GM23248 (cell line): ENCODE measurements around the gene PRCC. TPM values are rescaled to one million over a fixed set of nuclear protein-coding genes. Genes with fewer than 3 reads are reported as not detected.

Source experiments
- DNase-seq: peaks from one replicate; pipeline ENCODE4 v3.0.0-alpha.2; 2015
- H2AFZ ChIP-seq: fragments of 200-600 bp; sonication (generic); 2 replicates; pipeline ENCODE4 v1.6.1; 2016; ENCODE audit warnings: antibody characterized with exemption
- H3F3A ChIP-seq: fragments of 200-600 bp; sonication (generic); 2 replicates; pipeline ENCODE4 v1.6.1; 2016; ENCODE audit warnings: mild to moderate bottlenecking, antibody characterized with exemption, mixed run types; ENCODE audit not compliant: insufficient read depth
- H3K27ac ChIP-seq: fragments of 200-600 bp; sonication (generic); 2 replicates; pipeline ENCODE4 v1.5.1; 2016; ENCODE audit warnings: mild to moderate bottlenecking
- H3K27me3 ChIP-seq: fragments of 200-600 bp; sonication (generic); replicated peaks from 2 replicates; pipeline ENCODE4 v1.6.1; 2016; ENCODE audit warnings: mild to moderate bottlenecking; ENCODE audit not compliant: insufficient read depth
- H3K36me3 ChIP-seq: fragments of 200-600 bp; sonication (generic); 2 replicates; pipeline ENCODE4 v1.6.1; 2016; ENCODE audit warnings: low read depth, mild to moderate bottlenecking
- H3K4me1 ChIP-seq: fragments of 200-600 bp; sonication (generic); 2 replicates; pipeline ENCODE4 v1.6.1; 2016; ENCODE audit warnings: mild to moderate bottlenecking; ENCODE audit not compliant: insufficient read depth
- H3K4me2 ChIP-seq: fragments of 200-600 bp; sonication (generic); one replicate; pipeline ENCODE4 v1.6.1; 2016; ENCODE audit warnings: mild to moderate bottlenecking; ENCODE audit not compliant: unreplicated experiment
- H3K4me3 ChIP-seq: fragments of 200-600 bp; sonication (generic); 2 replicates; pipeline ENCODE4 v1.5.1; 2016; ENCODE audit warnings: mild to moderate bottlenecking
- H3K79me2 ChIP-seq: fragments of 200-600 bp; sonication (generic); 2 replicates; pipeline ENCODE4 v1.6.1; 2016; ENCODE audit warnings: mild to moderate bottlenecking; ENCODE audit not compliant: insufficient read depth
- H3K9ac ChIP-seq: fragments of 200-600 bp; sonication (generic); 2 replicates; pipeline ENCODE4 v1.6.1; 2016; ENCODE audit warnings: mild to moderate bottlenecking
- H3K9me2 ChIP-seq: fragments of 200-600 bp; sonication (generic); 2 replicates; pipeline ENCODE4 v1.6.1; 2016; ENCODE audit warnings: mixed run types, mild to moderate bottlenecking, moderate library complexity; ENCODE audit not compliant: insufficient read depth
- H3K9me3 ChIP-seq: fragments of 200-600 bp; sonication (generic); one replicate; pipeline ENCODE4 v1.6.1; 2017; ENCODE audit warnings: low read depth
- H4K20me1 ChIP-seq: fragments of 200-600 bp; sonication (generic); 2 replicates; pipeline ENCODE4 v1.6.0; 2016; ENCODE audit not compliant: insufficient read depth
- EZH2 ChIP-seq: fragments of 200-600 bp; sonication (generic); IDR thresholded peaks from 2 replicates; pipeline ENCODE4 v1.6.1; 2018; ENCODE audit warnings: antibody characterized with exemption, mild to moderate bottlenecking; ENCODE audit not compliant: insufficient read depth, poor library complexity, severe bottlenecking
- EZH2phosphoT487 ChIP-seq: fragments of 200-600 bp; sonication (generic); IDR thresholded peaks from 2 replicates; pipeline ENCODE4 v1.6.1; 2018; ENCODE audit warnings: antibody characterized with exemption, moderate library complexity, mild to moderate bottlenecking, low read depth; ENCODE audit not compliant: insufficient read depth
- WGBS, 2 experiments: methylation state at CpG; one replicate each; pipeline ENCODE4 v1.1.6; 2015 to 2017; ENCODE audit warnings: low lambda C conversion rate in 2 of 2, low coverage in 1 of 2; ENCODE audit errors: missing lambda C conversion rate in 2 of 2; 5-methylcytosine and 5-hydroxymethylcytosine counted together
- in situ Hi-C: fragments of 300-500 bp; cut with MboI; formaldehyde crosslinking; loops from 2 replicates; pipeline ENCODE4 v1.15.0; 2020
- polyA plus RNA-seq: library from polyadenylated mRNA; unstranded; fragments of >200 nt; fragmentation: Nextera tagmentation; extraction: Ambion mirVana; gene quantifications from 2 replicates; pipeline ENCODE4 v1.2.1, GENCODE V29; 2016
- total RNA-seq: library from RNA; depleted of rRNA; stranded (reverse); fragments of >200 nt; shearing (Covaris generic); gene quantifications from 2 replicates; pipeline ENCODE4 v1.2.3, GENCODE V29; 2014

PRCC gene
- total and polyA plus RNA-seq, 2 experiments from 2014 or later = 32.4 to 57.0 TPM

GRCh38 chr1:156746406-156746727, 21.0 kb upstream of the PRCC start:
- H2AFZ ChIP-seq = no peak overlapping the region
- H3K9me3 ChIP-seq = no peaks in the 10 kb centered on the region
- WGBS, 2 experiments = 42 to 54% methylated on average over 7 to 9 of the region's 9 CpGs
- H3K79me2 ChIP-seq = peaks cover 94% of the 10 kb centered on the region
- no peak for DNase-seq
- TF ChIP-seq EZH2 = no peak
- TF ChIP-seq EZH2phosphoT487 = no peak
- H3K9ac ChIP-seq = peak overlapping the region; percentile 97
- no peaks in the 10 kb centered on the region for H4K20me1 ChIP-seq
- 0 out of 2 replicates have a peak, but pooled peaks cover 9% of the 10 kb centered on the region for H3K36me3 ChIP-seq
- H3K27ac ChIP-seq = peak overlapping the region; percentile 100
- no peaks in the 10 kb centered on the region for H3K27me3 ChIP-seq
- in situ Hi-C loops = no loop called here
- H3K4me2 ChIP-seq = peak overlapping the region; percentile 86
- H3K4me3 ChIP-seq = peak overlapping the region; percentile 69
- peaks cover 40% of the 10 kb centered on the region for H3K4me1 ChIP-seq
- no peaks in the 10 kb centered on the region for H3K9me2 ChIP-seq
- peaks cover 53% of the 10 kb centered on the region for H3F3A ChIP-seq

GRCh38 chr1:156746728-156747631, 20.4 kb upstream of the PRCC start:
- 1% methylated on average over 21 to 22 of the region's 29 CpGs for WGBS, 2 experiments
- no peak overlapping the region for H2AFZ ChIP-seq
- peak overlapping the region; percentile 96 for H3K4me2 ChIP-seq
- peak; percentile 95 for DNase-seq
- no peaks in the 10 kb centered on the region for H3K9me2 ChIP-seq
- H3K4me3 ChIP-seq = peak overlapping the region; percentile 78
- H4K20me1 ChIP-seq = no peaks in the 10 kb centered on the region
- 0 out of 2 replicates have a peak, but pooled peaks cover 3% of the 10 kb centered on the region for H3K36me3 ChIP-seq
- H3K27ac ChIP-seq = peak overlapping the region; percentile 100
- in situ Hi-C loops = no loop called here
- TF ChIP-seq EZH2phosphoT487 = no peak
- TF ChIP-seq EZH2 = no peak
- no peaks in the 10 kb centered on the region for H3K27me3 ChIP-seq
- H3K9me3 ChIP-seq = no peaks in the 10 kb centered on the region
- peaks cover 91% of the 10 kb centered on the region for H3K79me2 ChIP-seq
- peak overlapping the region; percentile 97 for H3K9ac ChIP-seq
- H3F3A ChIP-seq = peaks cover 47% of the 10 kb centered on the region
- H3K4me1 ChIP-seq = peaks cover 35% of the 10 kb centered on the region

GRCh38 chr1:156747742-156748669, 19.3 kb upstream of the PRCC start:
- Histone ChIP-seq H3K4me1 (peaks cover 41% of the 10 kb centered on the region), H2AFZ (peak overlapping the region; percentile 47; the same call in 1 of the 2 replicates), H3K9me2 (no peaks in the 10 kb centered on the region), H3K27me3 (no peaks in the 10 kb centered on the region), H4K20me1 (no peaks in the 10 kb centered on the region), H3K4me3 (peak overlapping the region; percentile 78), H3K79me2 (peaks cover 91% of the 10 kb centered on the region), H3K27ac (peak overlapping the region; percentile 100), H3K4me2 (peak overlapping the region; percentile 96), H3K36me3 (no peaks in the 10 kb centered on the region), H3F3A (peaks cover 45% of the 10 kb centered on the region), H3K9me3 (no peaks in the 10 kb centered on the region), H3K9ac (peak overlapping the region; percentile 97)
- in situ Hi-C loops = no loop called here
- WGBS, 2 experiments = 0 to 1% methylated on average over 8 of the region's 8 CpGs
- no peak for TF ChIP-seq EZH2phosphoT487
- TF ChIP-seq EZH2 = no peak
- peak; percentile 67 for DNase-seq

GRCh38 chr1:156748670-156749418, 18.5 kb upstream of the PRCC start:
- no peaks in the 10 kb centered on the region for H3K9me2 ChIP-seq
- peak overlapping the region; percentile 100 for H3K27ac ChIP-seq
- no peaks in the 10 kb centered on the region for H3K27me3 ChIP-seq
- H3K4me2 ChIP-seq = peak overlapping the region; percentile 96
- peaks cover 92% of the 10 kb centered on the region for H3K79me2 ChIP-seq
- TF ChIP-seq EZH2 (no peak), EZH2phosphoT487 (no peak)
- no peaks in the 10 kb centered on the region for H3K9me3 ChIP-seq
- H3K4me3 ChIP-seq = peak overlapping the region; percentile 78
- DNase-seq = peak; percentile 66
- H3F3A ChIP-seq = peaks cover 45% of the 10 kb centered on the region
- H3K9ac ChIP-seq = peak overlapping the region; percentile 97
- H3K36me3 ChIP-seq = no peaks in the 10 kb centered on the region
- no peaks in the 10 kb centered on the region for H4K20me1 ChIP-seq
- H2AFZ ChIP-seq = peak overlapping the region; percentile 47; the same call in 1 of the 2 replicates
- peaks cover 41% of the 10 kb centered on the region for H3K4me1 ChIP-seq
- in situ Hi-C loops = no loop called here
- 1 to 3% methylated on average over 9 of the region's 9 CpGs for WGBS, 2 experiments
